DND-41 (cell line): ENCODE data around the gene CD300A.

Source experiments
- EZH2 ChIP-seq: IDR thresholded peaks from 3 replicates; pipeline ENCODE4 v1.6.1; 2012; ENCODE audit warnings: borderline replicate concordance, low read depth, mild to moderate bottlenecking, moderate library complexity, low read length, inconsistent platforms; ENCODE audit not compliant: severe bottlenecking
- TF ChIP-seq, protein P1 (sequence below): IDR thresholded peaks from 2 replicates; pipeline ENCODE4 v1.5.1; 2012; ENCODE audit warnings: borderline replicate concordance, low read length, moderate library complexity, mild to moderate bottlenecking; ENCODE audit not compliant: poor library complexity, severe bottlenecking; ENCODE audit errors: extremely low read depth

DNA sequence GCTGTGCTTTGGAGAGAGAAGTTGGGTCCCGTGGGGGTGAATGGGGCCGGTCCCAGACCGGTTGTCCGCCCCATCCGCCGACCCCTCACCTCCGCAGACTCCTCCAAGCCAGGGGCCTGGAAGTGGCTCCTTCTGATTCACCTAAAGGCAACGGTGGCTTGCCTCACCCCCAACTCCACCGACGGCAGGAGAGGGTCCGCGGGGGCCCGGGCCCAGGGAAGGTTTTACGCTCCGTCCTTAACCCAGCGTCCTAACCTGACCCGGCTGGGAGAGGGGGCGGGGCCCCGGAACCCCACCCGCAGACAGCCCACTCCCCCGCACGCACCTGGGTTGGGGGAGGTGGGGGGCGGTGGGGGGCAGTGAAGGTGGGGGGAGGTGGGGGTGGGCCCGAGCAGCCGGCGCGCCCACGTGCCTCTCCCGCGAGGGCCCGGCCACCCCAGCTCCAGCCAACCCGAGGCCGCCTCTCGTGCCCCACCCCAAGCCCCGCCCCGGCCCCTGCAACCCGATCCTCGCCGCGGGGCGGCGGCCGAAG, 12.7 kb upstream of the CD300A start:
- TF ChIP-seq, protein P1, sequence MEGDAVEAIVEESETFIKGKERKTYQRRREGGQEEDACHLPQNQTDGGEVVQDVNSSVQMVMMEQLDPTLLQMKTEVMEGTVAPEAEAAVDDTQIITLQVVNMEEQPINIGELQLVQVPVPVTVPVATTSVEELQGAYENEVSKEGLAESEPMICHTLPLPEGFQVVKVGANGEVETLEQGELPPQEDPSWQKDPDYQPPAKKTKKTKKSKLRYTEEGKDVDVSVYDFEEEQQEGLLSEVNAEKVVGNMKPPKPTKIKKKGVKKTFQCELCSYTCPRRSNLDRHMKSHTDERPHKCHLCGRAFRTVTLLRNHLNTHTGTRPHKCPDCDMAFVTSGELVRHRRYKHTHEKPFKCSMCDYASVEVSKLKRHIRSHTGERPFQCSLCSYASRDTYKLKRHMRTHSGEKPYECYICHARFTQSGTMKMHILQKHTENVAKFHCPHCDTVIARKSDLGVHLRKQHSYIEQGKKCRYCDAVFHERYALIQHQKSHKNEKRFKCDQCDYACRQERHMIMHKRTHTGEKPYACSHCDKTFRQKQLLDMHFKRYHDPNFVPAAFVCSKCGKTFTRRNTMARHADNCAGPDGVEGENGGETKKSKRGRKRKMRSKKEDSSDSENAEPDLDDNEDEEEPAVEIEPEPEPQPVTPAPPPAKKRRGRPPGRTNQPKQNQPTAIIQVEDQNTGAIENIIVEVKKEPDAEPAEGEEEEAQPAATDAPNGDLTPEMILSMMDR: no peak
- TF ChIP-seq EZH2: no peak
